Endothelial cell of hepatic sinusoid (primary cell): ENCODE data around the gene PLEKHF1.
"Not testable (repeated sequence)": the region's sequence is repeated elsewhere in the genome, so short reads cannot be mapped to it uniquely, and the experiment has no call there.

Experiments used
- in situ Hi-C: cut with HindIII; loops from 2 replicates; pipeline ENCODE4 v1.10.0; 2017; ENCODE audit warnings: low sequenced_read_pairs

The PLEKHF1 gene, protein sequence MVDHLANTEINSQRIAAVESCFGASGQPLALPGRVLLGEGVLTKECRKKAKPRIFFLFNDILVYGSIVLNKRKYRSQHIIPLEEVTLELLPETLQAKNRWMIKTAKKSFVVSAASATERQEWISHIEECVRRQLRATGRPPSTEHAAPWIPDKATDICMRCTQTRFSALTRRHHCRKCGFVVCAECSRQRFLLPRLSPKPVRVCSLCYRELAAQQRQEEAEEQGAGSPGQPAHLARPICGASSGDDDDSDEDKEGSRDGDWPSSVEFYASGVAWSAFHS

DNA sequence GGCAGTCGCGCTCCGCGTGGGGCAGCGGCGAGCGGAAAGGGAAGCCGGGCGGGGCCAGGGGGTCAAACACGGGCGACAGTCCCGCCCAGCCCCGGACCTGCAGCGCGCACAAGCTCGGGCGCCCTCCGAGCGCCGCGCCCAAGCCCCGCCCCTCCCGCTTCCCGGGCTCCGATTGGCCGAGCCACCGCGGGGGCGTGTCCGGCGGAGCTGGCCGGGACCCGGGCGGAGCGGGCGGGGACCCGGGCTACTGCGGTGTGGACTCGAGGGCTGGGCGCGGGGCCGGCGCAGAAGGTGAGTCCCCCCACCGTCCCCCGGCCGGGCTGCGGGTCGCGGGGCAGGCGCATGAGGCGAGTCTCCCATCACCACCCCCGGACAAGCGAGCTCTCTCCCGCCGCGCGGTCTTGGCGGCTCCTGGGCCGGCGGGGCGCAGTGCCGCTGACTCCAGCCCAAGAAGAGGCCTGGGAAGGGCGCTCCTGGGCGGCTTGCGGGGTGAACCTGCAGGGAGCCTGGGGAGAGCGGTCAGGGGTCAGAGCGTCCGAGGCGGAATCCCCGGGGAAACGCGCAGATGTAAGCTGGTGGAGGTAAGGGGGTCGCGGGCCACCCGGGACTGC is at the start of gene PLEKHF1:
Gene PLEKHF1 (plus strand): TSS at position 247 of the 611 bp plus-strand sequence. CDS start 8,379 bp downstream, outside the sequence.
- in situ Hi-C loops, result no loop called here

DNA sequence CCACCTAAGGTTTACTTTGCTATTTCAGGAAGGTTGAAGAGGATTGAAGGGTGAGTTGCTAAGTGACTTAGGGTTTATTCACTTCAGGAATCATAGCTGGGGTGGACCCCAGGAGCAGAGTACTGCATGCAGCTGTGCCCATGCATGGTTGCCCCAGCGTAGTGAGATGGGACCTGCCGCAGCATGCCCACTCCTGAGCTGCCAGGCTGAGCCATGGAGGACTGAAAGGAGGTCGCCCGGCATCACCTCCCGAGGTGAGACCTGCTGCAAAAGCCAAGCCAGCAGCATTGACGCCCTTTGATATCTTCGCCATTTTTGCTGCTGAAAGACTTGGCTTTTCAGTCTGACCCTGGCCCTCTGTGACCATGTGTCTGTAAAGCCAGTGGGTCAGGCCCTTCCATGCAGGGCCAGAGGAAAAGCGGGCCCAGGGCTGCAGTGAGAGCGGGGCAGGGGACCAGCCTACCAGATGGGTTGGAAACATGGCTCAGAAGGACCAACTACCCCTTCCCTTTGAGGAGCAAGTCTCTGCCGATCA is 49.3 kb upstream of the PLEKHF1 start:
- in situ Hi-C loops, result loop anchor here (10.0 kb wide), 1 partner anchor 199 kb away; the partner anchor contains the start of gene CCNE1

DNA sequence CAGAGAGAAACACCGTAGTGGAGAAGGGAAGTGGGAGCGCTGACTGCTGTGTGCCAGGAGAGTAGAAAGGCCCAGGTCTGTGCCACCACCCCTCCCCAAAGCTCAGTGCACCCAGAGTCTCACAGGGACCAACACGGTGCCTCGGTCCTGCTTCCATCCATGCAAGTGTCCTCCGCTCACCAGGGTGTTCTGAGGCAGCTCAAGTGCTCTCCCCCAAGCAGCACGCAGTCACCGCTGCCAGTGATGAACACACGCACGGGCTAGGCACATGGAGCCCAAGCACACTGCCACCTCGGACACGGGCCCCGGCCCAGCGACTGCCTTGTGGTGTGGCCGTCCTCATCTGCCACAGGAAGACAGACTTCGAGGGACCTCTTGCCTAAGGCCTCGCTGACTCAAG is 48.7 kb upstream of the PLEKHF1 start:
- in situ Hi-C loops, result loop anchor here (10.0 kb wide), 1 partner anchor 198 kb away; the partner anchor contains the start of gene CCNE1

DNA sequence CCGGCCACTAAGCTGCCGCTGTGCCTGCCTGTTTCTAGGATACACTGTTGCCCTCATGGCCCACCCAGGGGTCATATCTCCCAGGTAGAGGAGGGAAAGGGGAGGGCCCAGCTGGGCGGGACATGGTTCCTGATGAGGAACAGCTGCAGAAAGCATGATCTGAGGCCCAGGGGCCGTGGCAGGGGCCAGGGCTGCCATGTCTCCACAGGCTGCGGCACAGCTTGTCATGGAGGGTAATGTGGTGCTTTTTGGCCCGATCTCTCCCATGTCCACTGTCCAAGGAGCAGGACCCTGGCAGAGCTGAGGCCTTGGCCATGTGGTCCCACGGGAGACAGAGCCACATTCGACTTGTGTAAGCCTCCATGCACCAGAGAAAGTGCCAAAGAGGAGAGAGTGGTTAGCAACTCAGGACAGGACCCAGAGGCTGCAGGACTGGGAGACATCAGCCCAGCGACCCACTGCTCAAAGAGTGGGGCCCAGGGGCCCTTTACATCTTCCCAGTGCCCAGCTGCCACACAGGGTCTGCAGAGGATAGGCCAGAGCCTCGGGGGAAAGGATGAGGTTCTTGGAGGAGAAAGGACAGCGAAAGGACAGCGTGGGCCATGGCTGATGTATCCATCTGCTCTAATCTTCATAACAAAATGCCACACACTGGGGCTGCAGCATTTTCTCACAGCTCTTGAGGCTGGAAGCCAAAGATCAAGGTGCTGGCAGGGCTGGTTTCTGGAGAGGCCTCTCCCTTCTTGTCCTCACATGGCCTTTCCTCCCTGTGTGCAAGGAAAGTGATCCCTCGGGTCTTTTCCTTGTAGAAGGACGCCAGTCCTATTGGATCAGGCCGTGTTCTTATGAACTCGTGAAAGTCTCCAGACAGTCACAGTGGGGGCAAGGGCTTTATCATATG is 47.6 kb upstream of the PLEKHF1 start:
- in situ Hi-C loops, result loop anchor here (10.0 kb wide), 1 partner anchor 197 kb away; the partner anchor contains the start of gene CCNE1

DNA sequence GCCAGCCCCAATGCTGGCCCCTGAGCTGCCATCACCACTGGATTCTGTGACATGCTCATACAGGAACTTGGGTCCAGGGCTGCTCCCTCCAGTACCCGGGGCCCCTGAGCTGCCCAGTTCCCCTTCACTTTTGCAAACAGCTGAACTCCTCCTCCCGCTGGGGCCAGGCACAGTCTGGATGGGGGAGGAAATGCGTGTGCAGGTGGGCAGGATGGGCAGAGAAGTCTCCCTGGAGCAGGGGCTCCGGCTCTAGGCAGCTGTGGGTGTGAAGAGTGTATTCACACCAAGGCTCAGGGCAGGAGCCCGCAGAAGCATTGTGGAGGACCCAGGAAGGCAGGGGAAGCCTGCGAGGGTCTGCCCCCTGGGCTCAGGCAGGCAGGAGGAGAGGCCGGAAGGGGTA is 46.8 kb upstream of the PLEKHF1 start:
- in situ Hi-C loops, result loop anchor here (10.0 kb wide), 1 partner anchor 196 kb away; the partner anchor contains the start of gene CCNE1

DNA sequence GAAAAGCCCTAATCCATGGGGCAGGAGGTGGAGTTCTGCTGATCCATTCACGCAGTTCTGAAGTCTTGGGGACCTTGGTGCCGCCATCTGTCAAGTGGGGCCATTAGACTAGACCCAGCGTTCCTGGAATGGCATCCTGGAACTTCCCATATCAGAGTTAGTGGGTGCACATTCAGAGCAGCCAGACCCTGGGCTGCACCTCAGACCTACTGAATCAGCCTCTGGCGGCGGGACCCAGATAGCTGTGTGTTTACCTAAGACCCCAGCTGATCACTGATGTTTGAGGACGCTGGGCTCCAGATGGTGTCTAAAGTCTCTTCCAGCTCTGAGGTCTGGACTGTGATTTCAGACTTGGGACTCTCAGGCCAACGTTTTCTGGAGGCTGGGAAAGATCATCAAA is 46.4 kb upstream of the PLEKHF1 start:
- in situ Hi-C loops, result loop anchor here (10.0 kb wide), 1 partner anchor 196 kb away; the partner anchor contains the start of gene CCNE1

DNA sequence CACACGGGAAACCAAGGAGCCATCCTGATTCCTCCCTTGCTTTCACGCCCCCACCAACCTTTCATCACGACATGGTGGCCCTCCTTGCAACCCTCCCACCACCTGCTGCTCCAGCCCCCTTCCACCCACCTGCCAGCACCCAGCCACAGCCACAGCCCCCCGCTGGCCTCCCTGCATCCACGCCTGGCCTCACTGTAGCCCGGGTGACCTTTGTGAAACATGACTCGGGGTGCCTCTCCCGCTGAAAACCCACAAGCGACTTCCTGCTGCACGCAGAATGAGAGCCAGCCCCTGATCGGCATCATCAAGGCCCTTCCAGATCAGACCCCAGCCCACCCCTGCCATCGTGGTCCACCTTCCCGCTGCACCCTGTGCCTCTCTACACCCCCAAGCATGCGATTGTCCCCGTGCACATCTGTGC is 44.3 kb upstream of the PLEKHF1 start:
- in situ Hi-C loops, result no loop called here

DNA sequence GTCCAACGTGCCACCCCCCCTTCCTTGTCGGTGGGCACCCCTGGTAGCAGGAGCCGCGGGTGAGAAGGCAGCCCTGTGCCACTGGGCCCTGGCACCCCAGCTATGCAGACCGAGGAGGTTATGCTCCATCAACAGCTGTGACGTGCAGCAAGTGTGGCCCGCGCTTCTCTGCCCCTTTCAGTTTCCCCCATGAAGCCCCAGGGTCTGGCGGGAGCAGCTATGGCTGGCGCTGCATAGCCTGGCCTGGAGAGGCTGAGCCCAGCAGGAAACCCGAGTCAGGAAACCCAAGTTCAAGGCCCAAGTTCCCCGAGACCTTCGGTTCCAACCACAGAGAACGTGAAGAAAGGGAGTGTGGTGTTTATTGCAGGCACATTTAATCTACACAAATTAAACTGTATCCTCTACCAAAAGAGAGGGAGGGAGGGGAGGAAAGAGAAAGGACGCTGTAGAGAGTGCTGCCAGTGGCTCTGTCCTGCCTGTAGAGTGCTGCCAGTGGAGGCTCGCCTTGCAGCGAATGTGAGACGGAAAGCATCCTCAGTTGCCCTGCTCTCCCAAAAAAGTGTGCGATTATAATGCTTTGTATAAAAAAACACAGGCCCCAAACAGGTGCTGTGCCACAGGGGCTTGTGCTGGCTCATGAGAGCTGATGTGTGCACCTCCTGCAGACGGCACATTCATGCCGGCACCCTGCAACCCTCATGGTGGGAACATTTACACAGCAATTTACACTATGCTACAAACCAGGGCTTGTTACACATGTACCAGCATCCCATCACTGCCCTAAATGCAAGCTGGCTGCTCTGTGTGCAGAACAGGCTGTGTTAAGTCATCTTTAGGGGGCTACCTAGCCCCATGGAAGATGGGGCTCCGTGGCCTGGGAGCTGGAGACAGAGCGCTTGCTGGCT is 42.8 kb upstream of the PLEKHF1 start:
- in situ Hi-C loops, result no loop called here

DNA sequence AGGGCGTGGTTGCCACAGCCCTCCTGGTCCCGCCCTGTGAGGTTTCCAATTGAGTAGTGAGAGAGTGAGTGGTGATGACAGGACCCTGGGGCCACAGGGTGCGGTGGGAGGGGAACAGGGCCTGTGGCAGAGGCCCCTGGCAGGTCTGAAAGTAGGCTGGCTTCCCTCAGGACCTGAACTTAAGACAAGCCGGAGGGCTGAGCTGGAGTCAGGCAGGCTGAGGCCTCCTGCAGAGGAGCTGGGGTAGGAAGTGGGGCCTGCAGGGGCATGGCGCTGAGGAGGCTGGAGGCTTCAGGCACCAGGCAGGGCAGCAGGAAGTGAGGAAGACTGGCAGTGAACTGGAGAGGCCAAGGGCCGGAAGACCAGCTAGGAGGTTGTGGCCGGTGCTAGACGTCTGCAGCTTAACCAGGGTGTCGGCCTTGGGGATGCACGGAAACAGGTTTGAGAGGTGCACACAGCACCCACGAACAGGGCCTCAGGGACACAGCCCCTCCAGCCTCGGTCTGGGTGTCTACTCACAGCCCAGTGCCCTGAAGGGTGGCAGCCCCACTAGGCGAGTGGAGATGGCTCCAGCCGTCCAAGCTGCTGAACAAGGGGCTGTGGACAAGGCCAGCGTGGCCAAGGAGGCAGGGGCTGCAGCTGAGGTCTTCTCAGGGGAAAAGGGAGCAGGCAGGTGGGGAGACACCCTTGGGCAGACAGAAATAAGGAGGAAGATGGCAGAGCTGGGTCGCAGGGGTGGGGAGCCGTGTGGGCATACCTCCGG is 41.4 kb upstream of the PLEKHF1 start:
- in situ Hi-C loops, result no loop called here

DNA sequence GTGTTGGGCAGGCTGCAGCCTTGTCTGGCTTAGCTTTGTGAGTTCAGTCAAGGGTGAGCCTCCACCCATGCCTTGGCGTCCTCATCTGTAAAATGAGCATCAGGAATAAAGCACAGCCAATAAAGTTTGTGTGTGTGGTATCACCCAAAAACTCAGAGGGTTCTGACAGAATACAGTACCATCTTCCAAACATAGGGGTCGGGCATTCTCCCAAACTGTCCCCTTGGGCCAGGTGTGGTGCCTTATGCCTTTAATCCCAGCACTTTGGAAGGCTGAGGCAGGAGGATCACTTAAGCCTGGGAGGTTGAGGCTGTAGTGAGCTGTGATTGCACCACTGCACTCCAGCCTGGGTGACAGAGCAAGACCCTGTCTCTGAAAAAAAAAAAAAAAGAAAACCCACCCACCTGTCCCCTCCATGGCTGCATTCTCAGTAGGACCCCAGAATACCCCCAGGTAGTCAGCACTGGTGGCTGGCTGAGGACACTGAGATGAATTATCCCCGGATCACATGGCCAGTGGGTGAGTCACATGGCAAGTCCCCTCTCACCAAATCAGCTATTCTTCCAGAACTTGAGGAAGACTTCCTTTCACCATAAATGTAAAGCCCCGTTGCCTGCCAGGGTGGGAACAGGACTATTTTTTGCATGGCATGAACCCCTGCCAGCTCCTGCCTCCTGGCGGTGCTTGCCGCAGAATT is 40.6 kb upstream of the PLEKHF1 start:
- in situ Hi-C loops, result no loop called here

DNA sequence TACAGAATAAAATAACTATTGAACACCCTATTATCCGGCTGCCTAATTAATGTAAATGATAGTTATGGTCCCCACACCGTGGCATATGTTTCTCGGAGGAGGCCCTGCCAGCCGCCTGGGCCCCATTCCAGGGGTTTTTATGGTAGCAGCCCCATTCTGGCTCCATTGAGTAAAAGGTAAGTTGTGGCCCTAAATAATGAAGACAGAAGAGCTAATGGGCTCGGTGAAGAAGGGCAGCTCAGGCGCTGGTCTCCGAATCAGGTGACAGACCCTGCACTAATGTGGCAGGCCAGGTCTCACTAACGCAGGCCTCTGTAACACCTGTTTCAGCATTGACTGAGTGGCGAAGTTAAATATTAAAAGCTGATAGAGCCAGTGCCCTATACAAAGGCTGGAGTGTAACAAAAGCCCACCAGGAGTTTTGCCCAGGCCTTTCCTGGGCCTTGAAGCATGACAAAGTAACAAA is 40.0 kb upstream of the PLEKHF1 start:
- in situ Hi-C loops, result no loop called here

DNA sequence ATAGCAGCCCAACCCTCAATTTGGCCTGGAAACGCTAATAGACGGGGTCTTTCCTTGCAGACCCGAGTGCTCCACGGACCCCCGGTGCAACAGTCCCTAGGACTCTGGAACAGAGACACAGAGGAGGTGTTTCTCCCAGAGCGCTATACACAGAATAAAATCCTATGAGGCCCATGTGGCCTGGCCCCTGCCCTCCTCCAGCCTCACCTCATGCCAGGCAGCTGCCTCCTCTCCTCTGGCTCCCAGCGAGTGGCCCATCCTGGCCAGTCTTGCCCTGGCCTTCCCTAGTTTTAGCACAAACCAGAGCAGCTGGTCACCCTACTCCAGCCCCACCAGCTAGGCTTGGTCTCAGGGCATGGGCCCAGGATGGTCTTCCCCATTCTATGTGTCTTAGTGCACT is 38.9 kb upstream of the PLEKHF1 start:
- in situ Hi-C loops, result no loop called here

DNA sequence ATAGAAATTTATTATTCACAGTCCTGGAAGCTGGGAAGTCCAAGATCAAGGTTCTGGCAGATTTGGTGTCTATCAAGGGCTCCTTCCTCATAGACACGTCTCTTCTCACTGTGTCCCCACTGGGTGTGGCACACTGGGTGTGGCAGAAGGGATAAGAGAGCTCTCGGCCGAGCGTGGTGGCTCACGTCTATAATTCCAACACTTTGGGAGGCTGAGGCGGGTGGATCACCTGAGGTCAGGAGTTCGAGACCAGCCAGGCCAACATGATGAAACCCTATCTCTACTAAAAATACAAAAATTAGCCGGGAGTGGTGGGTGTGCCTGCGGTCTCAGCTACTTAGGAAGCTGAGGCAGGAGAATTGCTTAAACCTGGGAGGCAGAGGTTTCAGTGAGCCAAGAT is 38.4 kb upstream of the PLEKHF1 start:
- in situ Hi-C loops, result not testable (repeated sequence)

DNA sequence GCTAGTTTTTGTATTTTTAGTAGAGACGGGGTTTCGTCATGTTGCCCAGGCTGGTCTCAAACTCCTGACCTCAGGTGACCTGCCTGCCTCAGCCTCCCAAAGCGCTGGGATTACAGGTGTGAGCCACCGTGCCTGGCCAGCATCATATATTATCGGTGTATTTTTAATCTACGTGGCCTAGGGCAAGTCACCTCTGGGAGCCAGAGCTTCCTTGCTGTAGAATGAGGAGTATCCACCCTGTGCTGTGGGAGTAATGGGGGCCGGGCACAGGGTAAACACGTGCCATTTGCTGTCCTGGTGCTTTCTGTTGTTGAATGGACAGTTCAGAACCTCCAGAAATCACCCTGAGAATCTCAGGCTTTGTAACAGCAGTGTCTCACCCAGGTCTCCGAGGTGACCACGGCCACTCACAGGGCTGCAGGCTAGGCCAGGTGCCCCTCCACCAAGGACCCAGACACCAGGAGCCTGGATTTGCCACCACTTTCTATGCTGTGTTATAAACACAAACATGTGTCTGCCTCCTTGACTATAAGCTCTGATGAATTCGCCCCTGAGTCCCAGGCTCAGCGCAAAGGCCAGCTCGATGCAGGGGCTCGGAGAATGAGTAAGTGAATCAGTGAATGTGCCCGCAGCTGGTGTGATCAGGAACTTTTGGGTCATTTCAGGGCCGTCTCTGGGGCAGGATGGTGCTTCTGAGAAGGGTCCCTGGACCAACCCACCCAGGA is 36.4 kb upstream of the PLEKHF1 start:
- in situ Hi-C loops, result no loop called here

DNA sequence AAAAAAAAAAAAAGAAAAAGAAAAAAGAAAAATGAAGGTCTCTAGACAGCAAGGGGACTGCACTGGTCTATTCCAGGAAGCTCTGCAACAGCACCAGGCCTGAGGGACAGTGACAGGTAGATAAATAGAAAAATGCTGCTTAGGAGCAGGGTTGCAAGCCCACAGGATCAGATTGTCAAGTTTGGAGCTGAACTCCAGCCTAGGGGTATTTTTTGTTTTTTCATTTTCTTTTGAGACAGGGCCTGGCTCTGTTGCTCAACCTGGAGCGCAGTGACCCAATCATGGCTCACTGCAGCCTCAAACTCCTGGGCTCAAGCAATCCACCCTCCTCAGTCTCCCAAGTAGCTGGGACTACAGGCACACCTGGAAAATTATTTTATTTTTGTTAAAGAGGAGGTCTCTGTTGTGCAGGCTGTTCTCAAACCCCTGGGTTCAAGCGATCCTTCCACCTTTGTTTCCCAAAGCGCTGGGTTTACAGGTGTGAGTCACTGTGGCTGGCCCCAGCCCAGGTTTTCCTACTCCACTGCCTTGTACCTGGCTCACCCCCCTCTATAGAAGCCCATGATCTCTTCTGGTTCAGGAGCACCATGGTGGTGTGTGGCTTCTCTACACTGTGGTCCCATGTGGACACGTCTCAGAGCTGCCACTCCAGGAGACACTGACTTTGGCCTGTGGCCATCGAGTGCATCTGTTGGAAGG is 35.3 kb upstream of the PLEKHF1 start:
- in situ Hi-C loops, result no loop called here

DNA sequence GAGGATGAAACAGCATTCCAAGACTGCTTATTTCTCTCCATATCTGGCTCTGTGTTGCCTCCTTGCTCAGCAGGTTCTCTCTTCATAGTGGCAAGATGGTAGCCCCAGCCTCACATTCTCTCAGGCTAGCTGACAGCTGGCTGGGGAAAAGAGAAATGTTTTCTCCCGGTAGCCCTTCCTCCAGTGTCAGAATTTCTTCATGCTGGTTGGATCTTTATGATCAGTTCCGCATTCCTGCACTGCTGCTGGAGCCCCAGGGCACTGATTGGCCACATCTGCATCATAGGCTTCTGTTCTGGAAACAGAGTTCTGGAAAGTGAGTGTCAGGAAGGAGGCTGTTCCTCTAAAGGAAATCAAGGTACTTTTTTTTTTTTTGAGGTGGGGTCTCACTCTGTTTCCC is 34.6 kb upstream of the PLEKHF1 start:
- in situ Hi-C loops, result no loop called here

DNA sequence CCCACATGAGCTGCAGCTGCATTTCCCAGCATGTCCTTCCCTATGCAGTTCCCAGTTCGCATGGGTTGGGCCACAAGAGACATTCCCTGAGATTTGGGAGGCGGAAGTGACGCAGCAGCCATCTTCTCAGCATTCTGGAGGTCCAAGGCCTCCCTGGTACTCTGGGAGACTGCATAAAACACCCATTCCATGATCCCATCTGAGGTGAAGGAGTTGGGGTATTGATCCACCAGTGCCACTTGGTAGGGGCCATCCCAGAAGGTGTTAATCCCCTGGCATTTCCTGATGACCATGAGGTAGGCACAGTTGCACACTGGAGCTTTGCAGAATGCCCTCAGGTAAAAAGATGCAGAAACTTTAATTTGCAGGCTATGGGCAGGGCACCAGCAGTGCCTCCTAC is 33.8 kb upstream of the PLEKHF1 start:
- in situ Hi-C loops, result no loop called here
